Measurements from ENCODE around the gene ACY1. TPM values are rescaled to one million over a fixed set of nuclear protein-coding genes. Genes with fewer than 3 reads are reported as not detected.
"Not testable (repeated sequence)": the region's sequence is repeated elsewhere in the genome, so short reads cannot be mapped to it uniquely, and the experiment has no call there.

Gene ACY1
- total RNA-seq, 2 experiments from 2014 or later: 74.7 to 75.5 TPM

- Mint-ChIP-seq H3K9me3 (no peaks in the 10 kb centered on the region), H3K27ac (no peak overlapping the region), H3K36me3 (no peaks in the 10 kb centered on the region), H3K27me3 (no peaks in the 10 kb centered on the region), H3K4me3 (no peak overlapping the region), H3K4me1 (no peaks in the 10 kb centered on the region)
- no peak for DNase-seq
Observed at GRCh38 chr3:52029053-52029452, 45.7 kb downstream of the ACY1 start.

GRCh38 chr3:52029535-52029934 is 46.2 kb downstream of the ACY1 start:
- DNase-seq: no peak
- H3K27ac Mint-ChIP-seq: no peak overlapping the region
- H3K36me3 Mint-ChIP-seq: no peaks in the 10 kb centered on the region
- H3K27me3 Mint-ChIP-seq: no peaks in the 10 kb centered on the region
- no peak overlapping the region for H3K4me3 Mint-ChIP-seq
- no peaks in the 10 kb centered on the region for H3K9me3 Mint-ChIP-seq
- no peaks in the 10 kb centered on the region for H3K4me1 Mint-ChIP-seq

GRCh38 chr3:52030714-52031310 is 47.5 kb downstream of the ACY1 start:
- Mint-ChIP-seq H3K4me3 (no peak overlapping the region), H3K36me3 (no peaks in the 10 kb centered on the region), H3K27ac (no peak overlapping the region), H3K4me1 (no peaks in the 10 kb centered on the region), H3K27me3 (no peaks in the 10 kb centered on the region), H3K9me3 (no peaks in the 10 kb centered on the region)
- no peak for DNase-seq

- no peaks in the 10 kb centered on the region for H3K9me3 Mint-ChIP-seq
- no peaks in the 10 kb centered on the region for H3K4me1 Mint-ChIP-seq
- no peaks in the 10 kb centered on the region for H3K36me3 Mint-ChIP-seq
- no peak for DNase-seq
- no peak overlapping the region for H3K4me3 Mint-ChIP-seq
- no peak overlapping the region for H3K27ac Mint-ChIP-seq
- H3K27me3 Mint-ChIP-seq: no peaks in the 10 kb centered on the region
Observed at GRCh38 chr3:52031896-52032295, 48.6 kb downstream of the ACY1 start.

- no peak for DNase-seq
- Mint-ChIP-seq H3K36me3 (no peaks in the 10 kb centered on the region), H3K27me3 (no peaks in the 10 kb centered on the region), H3K27ac (no peak overlapping the region), H3K4me1 (no peaks in the 10 kb centered on the region), H3K9me3 (no peaks in the 10 kb centered on the region), H3K4me3 (no peak overlapping the region)
Observed at GRCh38 chr3:52032702-52033408, 49.5 kb downstream of the ACY1 start.

- H3K4me1 Mint-ChIP-seq, H3K9me3 Mint-ChIP-seq: not testable (repeated sequence)
Observed at GRCh38 chr3:52033748-52034147, 50.4 kb downstream of the ACY1 start.

GRCh38 chr3:52034212-52034611 is 50.9 kb downstream of the ACY1 start:
- no peak overlapping the region for H3K27ac Mint-ChIP-seq
- H3K4me1 Mint-ChIP-seq: no peaks in the 10 kb centered on the region
- H3K36me3 Mint-ChIP-seq: no peaks in the 10 kb centered on the region
- no peak for DNase-seq
- no peak overlapping the region for H3K4me3 Mint-ChIP-seq
- H3K27me3 Mint-ChIP-seq: no peaks in the 10 kb centered on the region
- H3K9me3 Mint-ChIP-seq: no peaks in the 10 kb centered on the region

More at GRCh38 chr3:52033748-52034147, 50.4 kb downstream of the ACY1 start:
- not testable (repeated sequence) for H3K36me3 Mint-ChIP-seq, DNase-seq, H3K27ac Mint-ChIP-seq, H3K27me3 Mint-ChIP-seq, H3K4me3 Mint-ChIP-seq

GRCh38 chr3:52034651-52035050 is 51.3 kb downstream of the ACY1 start:
- Mint-ChIP-seq H3K9me3 (no peaks in the 10 kb centered on the region), H3K4me1 (no peaks in the 10 kb centered on the region), H3K27me3 (no peaks in the 10 kb centered on the region), H3K27ac (no peak overlapping the region), H3K4me3 (no peak overlapping the region), H3K36me3 (no peaks in the 10 kb centered on the region)
- no peak for DNase-seq

- no peaks in the 10 kb centered on the region for H3K36me3 Mint-ChIP-seq
- no peak overlapping the region for H3K4me3 Mint-ChIP-seq
- no peak overlapping the region for H3K27ac Mint-ChIP-seq
- H3K9me3 Mint-ChIP-seq: no peaks in the 10 kb centered on the region
- no peaks in the 10 kb centered on the region for H3K4me1 Mint-ChIP-seq
- no peaks in the 10 kb centered on the region for H3K27me3 Mint-ChIP-seq
- no peak for DNase-seq
Observed at GRCh38 chr3:52036222-52036694, 52.9 kb downstream of the ACY1 start.

- H3K9me3 Mint-ChIP-seq: no peaks in the 10 kb centered on the region
- H3K27me3 Mint-ChIP-seq: no peaks in the 10 kb centered on the region
- H3K27ac Mint-ChIP-seq: no peak overlapping the region
- no peak overlapping the region for H3K4me3 Mint-ChIP-seq
- H3K4me1 Mint-ChIP-seq: no peaks in the 10 kb centered on the region
- no peaks in the 10 kb centered on the region for H3K36me3 Mint-ChIP-seq
- no peak for DNase-seq
Observed at GRCh38 chr3:52036829-52037228, 53.5 kb downstream of the ACY1 start.

- H3K9me3 Mint-ChIP-seq: no peaks in the 10 kb centered on the region
- H3K4me1 Mint-ChIP-seq: no peaks in the 10 kb centered on the region
- H3K27ac Mint-ChIP-seq: no peak overlapping the region
- H3K36me3 Mint-ChIP-seq: no peaks in the 10 kb centered on the region
- H3K27me3 Mint-ChIP-seq: no peaks in the 10 kb centered on the region
- H3K4me3 Mint-ChIP-seq: no peak overlapping the region
- no peak for DNase-seq
Observed at GRCh38 chr3:52037291-52037690, 54.0 kb downstream of the ACY1 start.

- Mint-ChIP-seq H3K4me3 (no peak overlapping the region), H3K27ac (no peak overlapping the region), H3K36me3 (no peaks in the 10 kb centered on the region), H3K9me3 (no peaks in the 10 kb centered on the region), H3K4me1 (no peaks in the 10 kb centered on the region), H3K27me3 (no peaks in the 10 kb centered on the region)
- DNase-seq: no peak
Observed at GRCh38 chr3:52038227-52038626, 54.9 kb downstream of the ACY1 start.

Other genes with a start within 250 kb of the ACY1 start
- gene IQCF6, start 204.3 kb upstream of the ACY1 start, total RNA-seq: not detected
- not detected for gene IQCF2, start 121.9 kb upstream of the ACY1 start, total RNA-seq
- gene IQCF5, start 107.9 kb upstream of the ACY1 start, total RNA-seq: not detected
- gene IQCF1, start 80.2 kb upstream of the ACY1 start, total RNA-seq: not detected
- gene RRP9, start 41.6 kb upstream of the ACY1 start, total RNA-seq: 10 to 100 TPM; 74.0 to 83.0 TPM
- 10 to 100 TPM; 13.9 to 15.6 TPM for gene PARP3, start 41.2 kb upstream of the ACY1 start, total RNA-seq
- not detected for gene GPR62, start 28.2 kb upstream of the ACY1 start, total RNA-seq
- 1 to 10 TPM; 4.5 to 5.6 TPM for gene PCBP4, start 16.1 kb upstream of the ACY1 start, total RNA-seq
- 10 to 100 TPM; 58.7 to 59.6 TPM for gene ABHD14B, start 9.5 kb upstream of the ACY1 start, total RNA-seq
- gene ABHD14A, start 8.5 kb upstream of the ACY1 start, total RNA-seq: 10 to 100 TPM; 10.2 to 12.9 TPM
- gene RPL29, start 12.4 kb downstream of the ACY1 start, total RNA-seq: 1,000 to 10,000 TPM; 1,575 to 1,589 TPM
- gene DUSP7, start 73.0 kb downstream of the ACY1 start, total RNA-seq: 10 to 100 TPM; 21.7 to 22.0 TPM
- gene POC1A, start 170.9 kb downstream of the ACY1 start, total RNA-seq: 10 to 100 TPM; 23.8 to 24.8 TPM
- gene ALAS1, start 214.6 kb downstream of the ACY1 start, total RNA-seq: 10 to 100 TPM; 59.4 to 63.0 TPM
- 1 to 10 TPM in 1 of 2 experiments, under 1 TPM in 1; 0.85 to 1.4 TPM for gene TLR9, start 242.1 kb downstream of the ACY1 start, total RNA-seq